Measurements from ENCODE around the gene ECE2. TPM values are rescaled to one million over a fixed set of nuclear protein-coding genes. Genes with fewer than 3 reads are reported as not detected.
A peak's percentile ranks its signal among the peaks of the same experiment; 100 is the strongest.

Gene ECE2
- total RNA-seq, 1 donor from 2014 or later, result not detected

- no peak for TF ChIP-seq CTCF (IDR thresholded peaks at IDR 0.05; ENCODE audit: insufficient read depth, low read length, severe bottlenecking)
- DNase-seq (ENCODE audit: low read depth), result no peak
- Histone ChIP-seq H3K27me3 (ENCODE audit: control insufficient read depth, insufficient read depth, low read length) (no peaks in the 10 kb centered on the region), H3K4me3 (ENCODE audit: low read depth, low read length) (peak overlapping the region; percentile 75), H3K36me3 (ENCODE audit: control insufficient read depth, insufficient read depth, low read length) (peaks cover 20% of the 10 kb centered on the region)
- FAIRE-seq, result no peak
These were observed 59.5 kb downstream of the ECE2 start for GRCh38 chr3:184335291-184335660.

DNA sequence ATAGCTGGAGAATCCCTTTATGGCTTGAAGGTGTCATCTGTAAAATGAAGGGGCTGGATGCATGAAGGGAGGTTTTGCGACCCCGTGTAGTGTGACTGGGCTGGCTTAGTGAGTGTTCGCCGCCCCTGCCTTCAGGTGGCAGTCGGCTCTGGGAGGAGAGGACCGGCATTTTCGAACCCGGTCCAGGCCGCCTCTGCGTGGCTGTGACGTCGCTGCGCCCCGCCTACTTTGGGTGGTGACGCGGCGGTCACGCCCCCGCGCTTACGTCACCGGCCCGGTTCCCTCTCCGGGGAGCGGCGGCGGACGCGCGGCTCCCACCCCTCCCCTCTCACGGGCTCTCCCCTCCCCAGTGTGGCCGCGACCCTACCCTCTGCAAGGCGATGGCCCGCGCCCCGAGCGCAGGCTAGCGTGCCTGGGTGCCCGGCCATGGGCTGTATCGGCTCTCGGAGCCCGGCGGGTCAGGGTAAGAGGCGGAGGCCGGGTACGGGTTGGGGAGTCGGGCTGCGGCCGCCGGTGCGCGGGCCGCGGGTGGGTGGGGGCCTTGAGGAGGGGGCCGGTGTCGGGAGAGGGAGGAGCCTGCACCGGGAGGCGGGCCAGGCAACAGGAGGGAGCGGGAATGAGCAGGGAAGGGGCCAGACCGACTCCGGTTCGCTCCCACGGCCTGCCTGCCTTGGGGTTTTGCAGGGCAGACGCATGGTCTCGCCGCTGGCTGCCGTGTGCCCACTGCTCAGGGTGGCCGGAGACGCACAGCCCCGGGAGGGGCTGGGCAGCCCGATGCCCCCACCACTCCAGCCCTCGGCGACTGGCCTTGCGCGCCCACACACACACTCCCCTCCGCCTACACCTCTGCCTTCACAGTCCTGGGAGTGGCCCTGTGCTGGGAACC is 60.1 kb downstream of the ECE2 start:
- no peaks in the 10 kb centered on the region for H3K27me3 ChIP-seq (ENCODE audit: control insufficient read depth, insufficient read depth, low read length)
- no peak for TF ChIP-seq CTCF (IDR thresholded peaks at IDR 0.05; ENCODE audit: insufficient read depth, low read length, severe bottlenecking)
- FAIRE-seq, result no peak
- peak; percentile 44 for DNase-seq (ENCODE audit: low read depth)
- peaks cover 20% of the 10 kb centered on the region for H3K36me3 ChIP-seq (ENCODE audit: control insufficient read depth, insufficient read depth, low read length)
- peak overlapping the region; percentile 75 for H3K4me3 ChIP-seq (ENCODE audit: low read depth, low read length)

DNA sequence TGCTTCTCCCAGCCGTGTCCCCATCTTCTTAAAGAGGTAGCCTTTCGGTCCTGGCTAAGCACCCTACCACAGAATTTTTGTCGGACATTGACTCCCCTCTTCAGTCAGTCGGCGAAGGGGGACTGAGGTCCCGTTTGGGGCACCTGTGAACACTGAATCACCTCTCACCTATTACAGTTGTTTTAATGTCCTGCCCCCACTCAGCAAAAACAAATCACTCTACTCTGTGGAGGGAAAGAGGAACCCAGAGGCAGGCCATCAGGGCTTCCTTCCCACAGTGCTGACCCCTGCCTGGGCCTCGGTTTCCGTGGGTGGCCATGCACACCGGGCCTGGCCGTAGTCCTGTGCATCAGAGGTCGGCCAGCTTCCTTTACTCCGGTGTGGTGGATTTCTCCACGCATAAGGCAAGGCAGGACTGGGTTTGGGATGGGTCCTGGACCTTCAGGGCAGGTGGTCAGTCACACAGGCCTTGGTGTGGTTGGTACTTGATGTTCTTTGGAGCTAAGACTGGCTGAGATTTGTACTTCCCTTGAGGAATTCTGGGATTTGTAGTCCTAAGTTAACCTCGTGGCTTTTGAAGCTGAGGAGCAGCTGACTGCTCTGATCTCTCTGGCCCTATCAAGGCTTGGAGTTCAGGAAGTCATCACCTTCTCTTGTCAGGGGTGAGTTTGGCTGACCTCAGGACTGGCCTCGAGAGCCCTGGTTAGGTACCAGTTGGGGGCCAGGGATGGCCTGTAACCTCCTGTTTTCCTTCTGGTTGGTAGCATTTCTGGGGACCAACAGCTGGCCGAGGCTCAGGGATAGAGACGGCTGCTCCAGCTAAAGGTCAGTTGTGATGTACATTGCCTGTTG is 61.0 kb downstream of the ECE2 start:
- Histone ChIP-seq H3K4me3 (ENCODE audit: low read depth, low read length) (peak overlapping the region; percentile 75), H3K27me3 (ENCODE audit: control insufficient read depth, insufficient read depth, low read length) (no peaks in the 10 kb centered on the region), H3K36me3 (ENCODE audit: control insufficient read depth, insufficient read depth, low read length) (peaks cover 23% of the 10 kb centered on the region)
- FAIRE-seq (no peak), DNase-seq (ENCODE audit: low read depth) (peak; percentile 53)
- no peak for TF ChIP-seq CTCF (IDR thresholded peaks at IDR 0.05; ENCODE audit: insufficient read depth, low read length, severe bottlenecking)

- H3K36me3 ChIP-seq (ENCODE audit: control insufficient read depth, insufficient read depth, low read length), result peaks cover 18% of the 10 kb centered on the region
- FAIRE-seq, result no peak
- no peak for TF ChIP-seq CTCF (IDR thresholded peaks at IDR 0.05; ENCODE audit: insufficient read depth, low read length, severe bottlenecking)
These were observed 61.5 kb downstream of the ECE2 start, which contains the start of gene FAM131A for GRCh38 chr3:184337399-184337714. FAM131A (plus strand) TSS chr3:184337600; CDS start chr3:184337631, 31 bp downstream.

DNA sequence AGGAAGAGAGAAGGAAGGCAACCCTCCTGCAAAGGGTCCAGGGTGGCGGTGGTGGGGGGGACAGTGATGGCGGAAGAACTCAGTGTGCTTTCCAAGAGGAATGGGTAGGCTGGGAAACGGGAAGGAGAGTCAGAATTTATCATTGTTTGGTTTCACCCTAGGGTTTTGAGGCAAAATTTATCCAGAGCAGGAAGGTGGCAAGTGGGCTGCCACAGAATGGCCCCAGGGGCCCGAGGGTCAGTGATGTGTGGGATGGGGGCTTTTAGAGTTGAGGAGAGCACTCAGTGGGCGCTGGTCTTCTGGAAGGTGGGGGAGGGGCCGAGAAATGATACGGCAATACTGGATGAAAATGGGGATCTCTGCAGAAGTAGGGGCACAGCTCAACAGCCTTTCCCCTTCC is 62.2 kb downstream of the ECE2 start:
- DNase-seq (ENCODE audit: low read depth), result no peak
- H3K27me3 ChIP-seq (ENCODE audit: control insufficient read depth, insufficient read depth, low read length), result no peaks in the 10 kb centered on the region
- H3K36me3 ChIP-seq (ENCODE audit: control insufficient read depth, insufficient read depth, low read length), result peaks cover 23% of the 10 kb centered on the region
- FAIRE-seq, result no peak
- H3K4me3 ChIP-seq (ENCODE audit: low read depth, low read length), result no peak overlapping the region
- no peak for TF ChIP-seq CTCF (IDR thresholded peaks at IDR 0.05; ENCODE audit: insufficient read depth, low read length, severe bottlenecking)

More at GRCh38 chr3:184337399-184337714, 61.5 kb downstream of the ECE2 start, which contains the start of gene FAM131A:
- Histone ChIP-seq H3K27me3 (ENCODE audit: control insufficient read depth, insufficient read depth, low read length) (no peaks in the 10 kb centered on the region), H3K4me3 (ENCODE audit: low read depth, low read length) (peak within 1 kb of the TSS; percentile 75)
- no peak for DNase-seq (ENCODE audit: low read depth)

Data from bronchial epithelial cell (primary cell).